ENCODE measurements around the gene CCDC136.
A peak's percentile ranks its signal among the peaks of the same experiment; 100 is the strongest.

The CCDC136 gene

GRCh38 chr7:128827971-128828711, 36.4 kb downstream of the CCDC136 start:
- in situ Hi-C loops (cut with HindIII; ENCODE audit: low pct_ligation_motif_present, low pct_unique_long_range_greater_than_20kb, low sequenced_read_pairs) = no loop called here
- DNase-seq = peak; percentile 81

DNA sequence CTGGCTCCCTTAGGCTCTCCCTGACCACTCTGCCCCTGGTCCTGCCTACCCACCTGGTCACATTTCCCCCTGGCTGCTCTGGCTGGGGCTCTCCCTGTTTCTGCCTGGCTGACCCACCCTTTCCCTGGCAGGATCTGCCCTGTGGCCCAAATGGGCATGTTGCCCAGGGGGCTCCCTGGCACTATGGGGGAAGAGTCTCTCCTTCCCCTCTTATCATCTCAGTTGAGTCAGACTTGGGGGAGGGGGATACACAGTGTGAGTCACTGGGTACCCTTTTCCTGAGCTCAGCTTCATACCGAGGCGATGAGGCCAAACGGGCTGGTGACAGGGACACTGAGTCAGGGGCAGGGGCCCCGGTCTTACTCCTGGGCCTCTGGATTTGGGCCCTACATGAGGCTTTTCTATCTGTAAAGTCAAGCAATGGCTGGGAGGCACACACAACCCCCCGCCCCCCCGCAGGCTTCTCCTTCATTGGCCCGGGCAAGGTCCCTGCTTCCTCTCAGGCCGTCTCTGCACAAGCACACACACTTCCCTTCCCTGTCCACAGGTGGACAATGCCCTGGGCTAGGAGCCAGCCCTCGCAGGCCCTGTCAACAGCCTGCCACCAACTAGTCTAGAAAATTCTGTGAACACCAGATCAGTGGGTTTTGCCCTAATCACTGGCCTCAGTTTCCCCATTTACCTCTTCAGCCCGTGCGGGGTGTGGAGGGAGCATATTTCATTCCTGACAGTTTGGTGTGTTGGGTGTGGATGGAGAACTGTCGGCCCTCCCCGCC, 37.8 kb downstream of the CCDC136 start:
- peak; percentile 84 for DNase-seq
- in situ Hi-C loops (cut with HindIII; ENCODE audit: low pct_ligation_motif_present, low pct_unique_long_range_greater_than_20kb, low sequenced_read_pairs) = no loop called here

- DNase-seq = peak; percentile 81
- in situ Hi-C loops (cut with HindIII; ENCODE audit: low pct_ligation_motif_present, low pct_unique_long_range_greater_than_20kb, low sequenced_read_pairs) = no loop called here
These were observed 38.7 kb downstream of the CCDC136 start, which contains the start of gene FLNC for GRCh38 chr7:128830231-128831177. Gene FLNC (plus strand): TSS chr7:128830406. CDS start chr7:128830638, 232 bp downstream.

GRCh38 chr7:128831178-128831993, 39.6 kb downstream of the CCDC136 start:
- no peak for DNase-seq

GRCh38 chr7:128831994-128832879, 40.5 kb downstream of the CCDC136 start:
- no peak for DNase-seq

More at GRCh38 chr7:128831178-128831993, 39.6 kb downstream of the CCDC136 start:
- in situ Hi-C loops (cut with HindIII; ENCODE audit: low pct_ligation_motif_present, low pct_unique_long_range_greater_than_20kb, low sequenced_read_pairs) = no loop called here

DNA sequence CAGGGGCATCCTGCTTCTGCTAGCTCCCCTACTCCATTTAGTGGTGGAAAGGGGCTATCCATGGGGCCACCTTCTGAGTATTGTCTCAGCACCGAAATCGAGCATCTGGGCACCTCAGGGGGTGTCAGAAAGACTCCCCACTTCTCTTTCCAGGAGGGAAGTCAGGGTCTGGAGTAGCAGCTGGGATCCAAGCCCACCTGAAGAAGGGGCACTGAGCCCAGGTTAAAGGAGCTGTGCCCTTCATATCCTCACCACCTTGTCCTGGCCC, 41.0 kb downstream of the CCDC136 start:
- DNase-seq = no peak
- in situ Hi-C loops (cut with HindIII; ENCODE audit: low pct_ligation_motif_present, low pct_unique_long_range_greater_than_20kb, low sequenced_read_pairs) = no loop called here

More at GRCh38 chr7:128831994-128832879, 40.5 kb downstream of the CCDC136 start:
- in situ Hi-C loops (cut with HindIII; ENCODE audit: low pct_ligation_motif_present, low pct_unique_long_range_greater_than_20kb, low sequenced_read_pairs) = no loop called here

DNA sequence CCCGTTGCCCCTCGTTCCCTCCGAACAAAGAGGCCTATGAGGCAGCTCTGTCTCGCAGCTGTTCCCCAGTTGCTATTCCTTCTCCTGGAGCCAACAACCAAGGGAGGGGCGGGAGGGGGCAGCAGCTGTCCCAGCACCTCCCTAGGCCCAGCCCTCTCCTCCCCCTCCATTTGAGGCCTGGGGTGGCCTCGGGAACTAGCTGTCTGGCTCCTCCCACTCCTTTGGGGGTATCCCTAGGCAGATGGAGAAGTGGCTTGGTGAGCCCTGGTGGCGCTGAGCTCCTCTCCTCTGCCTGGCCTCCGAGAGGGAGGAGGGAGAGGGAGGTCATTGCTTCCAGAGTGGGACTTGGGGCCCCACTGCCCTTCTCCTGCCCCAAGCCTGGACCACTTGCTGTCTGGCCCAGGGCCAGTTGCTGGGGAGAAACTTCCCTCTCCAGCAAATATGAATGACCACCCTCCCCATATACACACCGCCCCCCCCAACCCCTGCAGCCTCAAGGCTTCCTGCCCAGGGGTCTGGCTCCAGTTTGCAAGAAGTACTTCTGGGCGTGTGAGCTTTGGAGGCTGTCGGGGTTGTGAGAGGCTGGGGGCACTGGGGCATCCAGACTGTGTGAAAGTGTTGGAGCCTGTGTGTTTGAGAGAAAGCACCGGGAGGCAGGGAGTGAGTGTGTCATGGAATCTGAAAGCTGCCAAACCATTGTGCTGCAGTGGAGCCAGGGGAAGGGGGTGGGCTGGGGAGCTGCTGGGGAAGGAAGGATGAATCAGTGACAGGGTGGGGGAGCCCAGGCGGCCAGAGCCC, 41.6 kb downstream of the CCDC136 start:
- peak; percentile 45 for DNase-seq
- in situ Hi-C loops (cut with HindIII; ENCODE audit: low pct_ligation_motif_present, low pct_unique_long_range_greater_than_20kb, low sequenced_read_pairs) = no loop called here

GRCh38 chr7:128833946-128834325, 42.2 kb downstream of the CCDC136 start:
- in situ Hi-C loops (cut with HindIII; ENCODE audit: low pct_ligation_motif_present, low pct_unique_long_range_greater_than_20kb, low sequenced_read_pairs) = no loop called here
- no peak for DNase-seq

DNA sequence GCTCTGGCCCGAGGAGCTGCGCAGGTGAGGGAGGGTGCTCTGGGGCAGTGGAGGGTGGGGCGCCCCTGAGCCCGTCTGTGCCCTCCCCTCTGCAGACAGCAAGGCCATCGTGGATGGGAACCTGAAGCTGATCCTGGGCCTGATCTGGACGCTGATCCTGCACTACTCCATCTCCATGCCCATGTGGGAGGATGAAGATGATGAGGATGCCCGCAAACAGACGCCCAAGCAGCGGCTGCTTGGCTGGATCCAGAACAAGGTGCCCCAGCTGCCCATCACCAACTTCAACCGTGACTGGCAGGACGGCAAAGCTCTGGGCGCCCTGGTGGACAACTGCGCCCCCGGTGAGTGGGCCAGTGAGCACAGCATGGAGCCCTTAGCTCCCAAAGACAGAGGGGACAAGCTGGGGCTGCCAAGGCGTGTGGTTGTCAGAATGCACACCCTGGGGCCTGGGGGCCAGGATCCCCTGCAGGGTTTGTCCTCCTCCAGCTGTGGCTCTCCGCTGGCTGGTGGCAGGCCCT, 43.5 kb downstream of the CCDC136 start:
- in situ Hi-C loops (cut with HindIII; ENCODE audit: low pct_ligation_motif_present, low pct_unique_long_range_greater_than_20kb, low sequenced_read_pairs) = no loop called here
- DNase-seq = no peak

DNA sequence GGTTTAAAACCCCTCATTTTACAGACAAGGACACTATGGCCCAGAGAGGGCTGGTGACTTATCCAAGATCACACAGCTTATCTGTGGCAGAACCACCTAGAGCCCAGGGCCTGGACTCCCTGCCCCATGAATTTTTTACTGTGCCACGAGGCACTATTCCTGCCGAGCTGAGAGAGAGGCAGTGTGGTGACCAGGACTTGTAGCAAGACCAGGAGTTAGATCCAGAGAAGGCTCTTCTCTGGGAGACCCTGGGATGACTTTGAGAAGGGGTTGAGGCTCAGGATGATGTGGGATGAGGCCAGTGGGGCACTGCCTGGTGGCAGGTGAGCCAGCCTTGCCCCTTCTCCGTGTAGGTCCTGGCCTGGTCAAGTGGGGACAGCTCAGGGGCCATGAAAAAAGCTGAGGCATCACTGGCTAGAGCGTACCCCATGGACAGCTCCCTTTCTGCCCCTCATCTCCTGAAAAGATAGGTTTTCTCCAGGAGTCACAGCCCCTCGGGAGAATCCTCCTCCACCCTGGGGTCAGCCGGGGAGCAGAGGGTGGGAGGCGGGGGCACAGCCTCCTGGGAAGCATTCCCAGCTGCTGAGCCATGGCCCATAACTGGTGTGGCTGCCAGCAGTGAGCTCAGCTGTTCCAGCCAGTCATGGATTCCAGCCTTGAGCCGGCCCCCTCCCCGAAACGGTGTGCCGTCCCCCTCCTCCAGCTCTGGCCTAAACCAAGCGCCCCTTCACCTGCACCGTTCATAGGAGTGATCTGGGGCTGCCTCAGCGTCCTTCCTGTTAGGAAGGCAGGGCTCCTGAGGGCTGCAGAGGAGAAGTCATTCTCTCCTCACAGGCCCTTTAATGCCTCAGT, 44.2 kb downstream of the CCDC136 start:
- DNase-seq = no peak
- in situ Hi-C loops (cut with HindIII; ENCODE audit: low pct_ligation_motif_present, low pct_unique_long_range_greater_than_20kb, low sequenced_read_pairs) = no loop called here

DNA sequence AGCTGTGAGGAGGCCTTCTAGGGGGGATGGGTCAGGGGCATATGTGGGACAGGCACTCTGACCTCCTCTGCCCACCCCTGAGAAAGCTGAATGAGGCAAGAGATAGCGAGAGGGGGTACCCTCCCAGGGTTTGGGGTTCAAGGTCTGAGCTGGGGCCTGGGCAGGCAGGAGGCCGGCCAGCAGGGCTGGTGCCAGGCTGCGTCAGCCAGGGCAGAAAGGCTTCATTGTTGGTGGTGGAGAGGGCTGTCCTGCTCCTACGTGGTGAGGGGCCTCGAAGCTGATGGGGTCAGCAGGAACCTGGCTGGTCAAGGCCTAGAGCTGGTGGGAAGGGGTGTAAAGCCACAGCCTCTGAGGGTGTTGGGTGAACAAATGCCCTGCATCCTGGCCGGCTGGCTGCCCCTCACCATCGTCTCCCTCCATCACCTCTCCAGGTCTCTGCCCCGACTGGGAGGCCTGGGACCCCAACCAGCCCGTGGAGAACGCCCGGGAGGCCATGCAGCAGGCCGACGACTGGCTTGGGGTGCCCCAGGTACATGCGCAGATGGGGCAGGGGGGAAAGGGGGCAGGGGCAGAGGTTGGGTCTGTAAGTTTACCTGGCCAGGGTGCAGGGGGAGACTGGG, 45.1 kb downstream of the CCDC136 start:
- in situ Hi-C loops (cut with HindIII; ENCODE audit: low pct_ligation_motif_present, low pct_unique_long_range_greater_than_20kb, low sequenced_read_pairs) = no loop called here
- no peak for DNase-seq

DNA sequence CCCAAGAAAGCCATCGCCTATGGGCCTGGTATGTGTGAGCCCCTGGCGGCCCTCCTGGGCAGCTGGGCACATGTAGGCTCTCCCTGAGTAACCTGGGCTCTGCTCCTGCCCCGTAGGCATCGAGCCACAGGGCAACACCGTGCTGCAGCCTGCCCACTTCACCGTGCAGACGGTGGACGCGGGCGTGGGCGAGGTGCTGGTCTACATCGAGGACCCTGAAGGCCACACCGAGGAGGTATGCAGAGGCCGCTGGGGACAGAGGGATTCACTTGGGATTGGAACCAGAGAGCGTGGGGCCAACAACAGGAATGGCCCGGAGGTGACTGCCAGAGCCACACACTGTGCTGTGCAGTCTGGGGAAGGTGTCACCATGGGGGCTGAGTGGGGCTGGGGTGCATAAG, 45.8 kb downstream of the CCDC136 start:
- in situ Hi-C loops (cut with HindIII; ENCODE audit: low pct_ligation_motif_present, low pct_unique_long_range_greater_than_20kb, low sequenced_read_pairs) = no loop called here
- DNase-seq = no peak

- in situ Hi-C loops (cut with HindIII; ENCODE audit: low pct_ligation_motif_present, low pct_unique_long_range_greater_than_20kb, low sequenced_read_pairs) = no loop called here
- no peak for DNase-seq
These were observed 46.5 kb downstream of the CCDC136 start for GRCh38 chr7:128838109-128838779.

GRCh38 chr7:128838981-128839731, 47.4 kb downstream of the CCDC136 start:
- in situ Hi-C loops (cut with HindIII; ENCODE audit: low pct_ligation_motif_present, low pct_unique_long_range_greater_than_20kb, low sequenced_read_pairs) = no loop called here
- DNase-seq = no peak
